Activated naive CD8-positive, alpha-beta T cell (primary cell): ENCODE results near the gene SELENOS.
A peak's percentile ranks its signal among the peaks of the same experiment; 100 is the strongest.
"Not testable (repeated sequence)": the region's sequence is repeated elsewhere in the genome, so short reads cannot be mapped to it uniquely, and the experiment has no call there.

Source experiments
- H3K27ac Mint-ChIP-seq: one replicate; pipeline ENCODE4 v1.8.0; 2021; ENCODE audit warnings: mixed read lengths
- H3K27me3 Mint-ChIP-seq: one replicate; pipeline ENCODE4 v1.8.0; 2021; ENCODE audit warnings: mixed read lengths
- H3K36me3 Mint-ChIP-seq: one replicate; pipeline ENCODE4 v1.8.0; 2021; ENCODE audit warnings: mixed read lengths
- H3K4me1 Mint-ChIP-seq: one replicate; pipeline ENCODE4 v1.8.0; 2021; ENCODE audit warnings: low read depth, mixed read lengths
- H3K4me3 Mint-ChIP-seq: one replicate; pipeline ENCODE4 v1.8.0; 2021; ENCODE audit warnings: mild to moderate bottlenecking, mixed read lengths
- H3K9me3 Mint-ChIP-seq: one replicate; pipeline ENCODE4 v1.8.0; 2021; ENCODE audit warnings: low read depth, mixed read lengths

SELENOS gene

DNA sequence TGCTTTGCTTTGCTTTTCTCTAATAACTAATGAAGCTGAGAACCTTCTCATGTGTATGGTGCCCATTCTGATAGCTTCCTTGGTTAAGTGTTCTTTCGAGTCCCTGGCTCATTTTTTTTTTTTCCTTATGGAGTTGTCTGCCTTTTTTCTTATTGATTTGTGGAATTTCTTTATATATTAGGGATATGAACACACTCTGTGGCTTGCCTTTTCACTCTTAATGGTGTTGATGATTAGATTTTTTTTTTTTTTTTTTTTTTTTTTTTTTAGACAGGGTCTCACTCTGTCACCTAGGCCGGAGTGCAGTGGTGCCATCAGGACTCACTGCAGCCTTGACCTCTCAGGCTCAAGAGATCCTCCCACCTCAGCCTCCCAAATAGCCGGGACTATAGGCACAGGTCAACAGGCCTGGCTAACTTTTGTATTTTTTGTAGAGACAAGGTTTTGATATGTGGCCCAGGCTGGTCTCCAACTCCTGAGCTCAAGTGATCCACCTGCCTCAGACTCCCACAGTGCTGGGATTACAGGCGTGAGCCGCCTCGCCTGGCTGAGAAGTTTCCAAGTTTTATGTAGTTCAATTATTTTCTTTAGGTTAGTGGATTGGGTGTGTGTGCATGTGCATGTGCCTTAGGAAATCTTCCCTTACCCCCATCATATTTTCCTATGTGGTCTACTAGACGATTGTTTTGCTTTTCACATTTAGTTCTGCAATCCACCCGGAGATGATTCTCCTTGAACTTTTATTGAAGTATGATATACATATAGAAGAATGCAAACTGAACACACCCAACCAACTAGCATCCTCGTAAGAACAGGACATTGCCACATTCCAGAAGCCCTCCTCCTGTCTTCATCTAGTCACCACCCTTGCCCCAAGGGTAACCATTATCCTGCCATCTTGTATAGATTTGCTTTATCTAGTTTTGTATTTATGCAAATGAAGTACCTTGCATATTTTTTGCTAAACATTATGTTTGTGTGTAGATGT lies 19.4 kb upstream of the SELENOS start:
- Mint-ChIP-seq H3K27me3 (no peaks in the 10 kb centered on the region), H3K27ac (no peak overlapping the region), H3K9me3 (no peaks in the 10 kb centered on the region), H3K4me3 (peak overlapping the region; percentile 98), H3K36me3 (peaks cover 6% of the 10 kb centered on the region), H3K4me1 (peaks cover 33% of the 10 kb centered on the region)

DNA sequence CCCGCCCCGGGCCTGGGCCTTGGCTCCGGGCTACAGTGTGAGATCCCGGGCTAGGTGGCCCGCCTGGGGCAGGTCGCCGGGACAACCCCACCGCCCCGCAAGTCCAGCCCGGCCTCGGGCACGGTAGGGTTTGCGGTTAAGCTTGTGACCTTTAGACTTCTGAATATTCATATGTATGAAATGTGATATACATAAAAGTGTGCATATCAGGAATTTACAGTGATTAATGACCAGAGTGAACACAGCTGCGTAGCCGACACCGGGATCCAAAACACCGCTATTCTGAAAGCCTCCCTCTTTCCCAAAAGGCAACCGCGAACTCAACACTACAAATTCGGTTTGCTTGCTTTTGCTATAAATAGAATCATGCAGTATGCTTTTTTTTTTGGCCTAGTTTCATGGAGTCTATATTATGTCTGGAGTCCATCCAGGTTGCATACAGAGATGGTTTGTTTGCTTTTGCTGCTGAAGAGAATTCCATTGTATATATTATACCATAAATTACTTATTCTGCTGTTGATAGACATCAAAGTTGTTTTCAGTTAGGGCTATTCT lies 18.4 kb upstream of the SELENOS start:
- H3K36me3 Mint-ChIP-seq, result peaks cover 6% of the 10 kb centered on the region
- H3K4me1 Mint-ChIP-seq, result peaks cover 40% of the 10 kb centered on the region
- peak overlapping the region; percentile 93 for H3K27ac Mint-ChIP-seq
- peak overlapping the region; percentile 98 for H3K4me3 Mint-ChIP-seq
- H3K9me3 Mint-ChIP-seq, result no peaks in the 10 kb centered on the region
- H3K27me3 Mint-ChIP-seq, result no peaks in the 10 kb centered on the region

DNA sequence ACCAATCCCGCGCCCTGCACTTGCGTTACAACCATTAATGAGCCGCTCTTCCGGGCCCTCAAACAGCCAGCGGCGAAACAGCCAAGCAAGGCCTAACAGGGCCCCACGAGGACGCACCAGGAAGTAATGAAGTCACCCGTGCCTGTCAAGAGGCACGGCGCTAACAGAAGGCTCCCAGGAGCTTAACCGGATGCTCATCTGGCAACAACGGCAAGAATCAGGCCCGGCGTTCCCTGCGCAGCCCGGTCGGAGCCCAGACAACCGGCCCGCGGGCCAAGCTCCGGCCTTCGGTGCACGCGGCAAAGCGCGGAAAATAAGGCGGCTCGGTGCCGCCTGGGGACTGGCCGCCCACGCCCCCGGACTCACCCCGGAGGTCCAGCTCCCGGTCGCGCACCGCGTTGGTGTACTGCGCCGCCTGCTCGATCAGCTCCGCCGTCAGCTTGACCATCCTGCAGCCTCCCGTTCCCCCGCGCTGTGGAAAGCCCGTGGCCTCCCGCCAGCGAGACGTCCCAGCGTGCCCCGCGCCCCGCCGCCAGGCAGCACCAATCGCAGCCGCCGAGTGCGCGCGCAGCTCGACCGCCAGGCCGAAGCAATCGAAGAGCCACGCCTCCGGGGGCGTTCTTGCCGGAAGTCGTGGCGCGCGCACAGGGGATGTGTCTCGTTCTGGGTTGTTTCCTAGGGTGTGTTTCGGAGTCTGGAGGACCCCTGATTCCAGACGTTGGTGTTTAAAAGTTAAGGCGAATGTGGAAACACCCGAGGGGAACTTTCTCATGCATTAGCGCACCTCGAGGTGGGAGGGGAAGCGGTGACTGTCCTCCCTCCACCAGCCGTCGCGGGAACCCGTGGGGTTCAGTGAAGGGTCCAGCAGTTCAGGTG lies 17.7 kb upstream of the SELENOS start, which contains the start of gene SNRPA1:
SNRPA1 (minus strand) TSS at position 518 of the 876 bp plus-strand sequence; CDS start at position 448, 70 bp downstream.
- Mint-ChIP-seq H3K27ac (peak within 1 kb of the TSS; percentile 97), H3K27me3 (no peaks in the 10 kb centered on the region), H3K36me3 (peaks cover 6% of the 10 kb centered on the region), H3K9me3 (no peaks in the 10 kb centered on the region), H3K4me3 (peak within 1 kb of the TSS; percentile 98), H3K4me1 (peaks cover 46% of the 10 kb centered on the region)

DNA sequence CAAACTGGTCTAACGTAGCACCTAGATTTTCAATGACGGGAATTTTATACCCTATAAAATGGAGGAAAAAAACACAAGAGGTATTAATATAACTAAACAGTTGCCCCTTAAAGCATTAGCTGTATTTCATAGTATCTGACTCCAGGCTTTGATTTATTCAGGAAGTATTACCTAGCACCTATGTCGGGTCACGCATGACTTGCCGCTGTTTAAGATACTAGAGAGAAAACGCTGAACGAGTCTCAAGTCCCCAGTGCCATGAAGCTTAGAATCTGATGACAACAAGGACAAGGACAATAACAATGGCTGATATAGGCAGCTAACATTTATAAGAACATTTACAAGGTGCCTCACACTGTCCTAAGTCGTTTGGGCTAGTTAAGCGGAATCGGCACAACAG lies 15.8 kb upstream of the SELENOS start:
- Mint-ChIP-seq H3K27me3 (no peaks in the 10 kb centered on the region), H3K4me3 (peak overlapping the region; percentile 98), H3K36me3 (peaks cover 11% of the 10 kb centered on the region), H3K27ac (peak overlapping the region; percentile 97), H3K4me1 (peaks cover 57% of the 10 kb centered on the region), H3K9me3 (no peaks in the 10 kb centered on the region)

DNA sequence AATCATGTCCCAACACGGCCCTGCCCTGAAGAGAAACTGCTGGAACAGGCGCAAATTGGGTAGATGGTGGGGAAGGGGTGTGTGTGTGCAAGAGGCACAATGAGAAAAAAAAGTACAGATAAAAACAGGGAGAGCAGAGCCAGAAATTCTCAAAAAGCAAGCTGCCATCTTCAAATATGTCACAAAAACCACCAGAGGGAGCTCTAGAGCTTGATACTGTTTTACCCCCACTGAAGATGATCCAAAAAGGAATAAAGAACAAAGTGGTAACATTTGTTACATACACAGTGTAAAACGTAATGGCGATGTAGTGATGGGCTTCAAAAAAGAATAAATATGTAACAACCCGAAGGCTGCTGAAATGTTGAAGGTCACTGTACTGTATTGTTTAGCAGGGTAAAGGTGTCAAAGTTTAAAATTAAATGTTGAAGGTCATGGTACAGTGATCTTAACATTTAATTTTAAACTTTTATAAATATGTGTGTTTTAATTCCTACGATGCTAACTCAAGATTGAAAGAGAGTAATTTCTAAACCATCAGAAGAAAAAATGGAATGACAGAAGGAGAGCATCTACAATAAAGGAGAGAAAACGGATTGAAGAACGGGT lies 11.7 kb upstream of the SELENOS start:
- Mint-ChIP-seq H3K4me1 (peaks cover 53% of the 10 kb centered on the region), H3K27me3 (no peaks in the 10 kb centered on the region), H3K9me3 (no peaks in the 10 kb centered on the region), H3K36me3 (peaks cover 18% of the 10 kb centered on the region), H3K4me3 (peak overlapping the region; percentile 52), H3K27ac (peak overlapping the region; percentile 75)

DNA sequence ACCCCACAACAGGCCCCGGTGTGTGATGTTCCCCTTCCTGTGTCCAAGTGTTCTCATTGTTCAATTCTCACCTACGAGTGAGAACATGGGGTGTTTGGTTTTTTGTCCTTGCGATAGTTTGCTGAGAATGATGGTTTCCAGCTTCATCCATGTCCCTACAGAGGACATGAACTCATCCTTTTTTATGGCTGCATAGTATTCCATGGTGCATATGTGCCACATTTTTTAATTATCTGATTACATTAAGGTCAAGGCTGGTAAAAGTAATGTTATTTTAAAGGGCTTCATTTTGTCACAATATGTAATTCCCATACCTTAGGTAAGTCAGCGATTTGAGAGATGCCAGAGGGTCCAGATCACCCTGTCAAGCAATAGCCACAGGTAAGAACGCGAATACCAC lies 10.1 kb upstream of the SELENOS start:
- Mint-ChIP-seq H3K27ac (peak overlapping the region; percentile 3), H3K4me1 (peaks cover 41% of the 10 kb centered on the region), H3K36me3 (peaks cover 14% of the 10 kb centered on the region)
- not testable (repeated sequence) for H3K9me3 Mint-ChIP-seq, H3K4me3 Mint-ChIP-seq, H3K27me3 Mint-ChIP-seq

DNA sequence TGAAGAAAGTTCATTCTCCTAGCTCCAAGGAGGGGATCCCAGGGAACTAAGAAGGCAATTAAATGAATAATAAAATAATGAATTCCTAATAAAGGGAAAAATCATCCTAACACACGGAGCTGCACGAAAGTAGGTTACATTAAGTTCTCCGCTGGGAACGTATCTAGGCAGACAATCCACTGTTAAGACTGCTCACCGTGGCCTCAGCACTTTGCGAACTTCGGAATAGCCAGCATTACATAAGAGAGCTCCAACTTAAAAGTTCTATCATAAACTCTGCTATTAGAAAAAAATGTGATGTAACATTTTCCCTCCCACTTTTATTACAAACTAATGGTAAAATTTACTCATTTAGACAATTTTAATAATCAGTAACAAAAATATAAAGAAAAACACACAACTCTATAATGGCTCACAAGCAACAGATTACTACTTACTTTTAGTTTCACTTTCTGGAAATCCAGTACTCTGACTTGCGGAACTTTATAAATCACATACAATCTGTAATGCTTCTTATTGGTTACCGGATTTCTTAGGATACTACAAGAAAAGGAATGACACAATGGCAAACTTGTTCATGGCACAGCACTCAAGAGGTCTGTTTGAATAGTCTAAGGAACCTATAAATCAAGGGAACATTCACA lies 9.3 kb upstream of the SELENOS start:
- no peaks in the 10 kb centered on the region for H3K27me3 Mint-ChIP-seq
- H3K9me3 Mint-ChIP-seq, result no peaks in the 10 kb centered on the region
- H3K4me3 Mint-ChIP-seq, result no peak overlapping the region
- peaks cover 16% of the 10 kb centered on the region for H3K36me3 Mint-ChIP-seq
- H3K4me1 Mint-ChIP-seq, result peaks cover 34% of the 10 kb centered on the region
- peak overlapping the region; percentile 58 for H3K27ac Mint-ChIP-seq

DNA sequence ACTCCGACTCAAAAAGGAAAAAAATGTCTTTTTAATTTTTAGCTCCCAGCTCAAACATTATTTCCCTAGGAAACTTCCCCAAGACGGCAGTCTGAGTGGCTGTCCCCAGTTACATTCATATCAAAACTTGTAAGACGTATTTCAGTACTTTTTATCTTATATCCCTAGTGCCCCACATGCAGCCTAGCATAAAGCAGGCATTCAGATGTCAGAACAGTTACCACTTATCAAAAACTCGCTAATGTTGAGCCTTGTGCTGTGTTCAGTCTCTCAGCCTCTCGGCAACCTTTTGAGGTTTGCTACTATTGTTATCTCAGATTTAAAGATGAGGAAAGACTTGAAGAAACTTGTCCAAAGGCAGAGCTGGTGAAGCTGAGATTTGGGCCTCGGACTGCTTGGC lies 6.6 kb upstream of the SELENOS start:
- Mint-ChIP-seq H3K36me3 (peaks cover 15% of the 10 kb centered on the region), H3K27me3 (no peaks in the 10 kb centered on the region), H3K27ac (no peak overlapping the region), H3K9me3 (no peaks in the 10 kb centered on the region), H3K4me3 (no peak overlapping the region), H3K4me1 (peaks cover 16% of the 10 kb centered on the region)

DNA sequence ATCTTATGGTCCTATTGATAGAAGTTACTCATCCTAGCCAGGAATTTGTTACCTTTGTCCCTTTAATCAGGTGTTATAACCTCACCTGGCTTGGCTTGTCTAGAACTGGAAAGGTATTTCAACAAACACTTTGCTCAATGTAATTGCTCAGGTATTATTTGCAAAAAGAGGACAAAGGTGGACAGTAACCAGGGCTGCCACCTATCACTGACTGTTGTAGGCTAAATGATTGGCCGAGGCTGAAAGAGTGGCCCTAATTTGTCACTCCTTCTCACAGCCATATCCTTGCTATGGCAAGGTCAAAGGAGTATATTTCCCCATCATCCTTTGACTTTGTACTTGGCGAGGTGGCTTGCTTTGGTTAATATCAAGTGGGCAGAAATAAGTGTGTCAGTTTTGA lies 2.7 kb upstream of the SELENOS start:
- no peaks in the 10 kb centered on the region for H3K27me3 Mint-ChIP-seq
- no peak overlapping the region for H3K27ac Mint-ChIP-seq
- H3K36me3 Mint-ChIP-seq, result peaks cover 6% of the 10 kb centered on the region
- H3K4me1 Mint-ChIP-seq, result peaks cover 27% of the 10 kb centered on the region
- H3K4me3 Mint-ChIP-seq, result no peak overlapping the region
- no peaks in the 10 kb centered on the region for H3K9me3 Mint-ChIP-seq

DNA sequence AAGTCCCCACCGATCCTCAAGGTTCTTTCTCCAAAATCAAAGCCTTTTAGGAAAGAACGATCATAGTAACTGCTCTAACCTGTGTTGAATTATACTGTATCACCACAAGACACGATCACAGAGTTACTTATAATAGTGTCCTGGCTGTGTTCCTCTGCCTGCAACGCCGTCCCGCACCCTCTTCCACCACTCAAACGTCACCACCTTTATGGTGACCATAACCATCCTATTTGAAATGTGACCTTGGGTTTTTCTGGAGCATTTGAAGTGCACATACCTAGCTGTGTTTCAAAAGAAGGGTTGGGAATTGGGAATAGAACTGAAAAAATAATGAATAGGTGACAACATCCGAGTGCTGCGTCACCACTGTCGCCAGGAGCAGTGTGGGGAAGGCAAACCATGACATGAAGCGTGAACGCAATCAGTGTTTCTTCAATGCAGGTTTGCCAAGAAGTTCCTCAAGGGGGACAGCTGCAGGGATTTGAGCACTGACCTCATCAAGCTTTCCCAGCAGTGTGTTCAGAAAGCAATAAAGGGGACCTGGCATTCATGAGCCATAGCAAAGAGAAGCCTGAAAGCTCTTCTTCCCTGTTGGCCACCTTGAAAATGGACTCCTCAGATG lies 769 bp upstream of the SELENOS start:
- H3K4me1 Mint-ChIP-seq, result peaks cover 29% of the 10 kb centered on the region
- peaks cover 11% of the 10 kb centered on the region for H3K36me3 Mint-ChIP-seq

DNA sequence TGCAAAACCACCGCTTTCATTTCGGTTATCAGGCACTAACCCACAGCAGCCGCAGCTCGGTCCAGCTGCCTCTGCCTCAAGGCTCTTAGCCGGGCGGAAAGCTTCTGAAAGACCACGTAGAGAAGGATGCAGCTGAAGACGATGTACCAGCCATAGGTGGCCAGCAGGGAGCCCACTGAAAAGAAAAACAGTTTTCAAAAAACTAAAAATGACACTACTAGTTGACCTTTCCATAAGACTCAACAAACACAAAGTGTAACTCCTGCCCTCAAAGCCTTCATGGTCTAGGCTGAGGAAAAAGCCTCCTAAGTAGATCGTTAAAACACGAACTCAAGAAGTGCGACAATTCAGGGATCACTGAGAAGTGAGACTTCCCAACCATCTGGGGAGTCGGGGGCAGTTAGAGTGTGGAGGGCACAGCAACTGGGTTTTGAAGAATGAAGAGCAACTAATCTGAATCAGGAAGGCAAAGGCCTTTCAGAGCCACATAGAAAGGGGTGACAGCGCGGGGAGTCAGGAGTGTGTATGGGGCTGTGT lies 716 bp downstream of the SELENOS start:
- H3K9me3 Mint-ChIP-seq, result no peaks in the 10 kb centered on the region
- peaks cover 8% of the 10 kb centered on the region for H3K36me3 Mint-ChIP-seq
- peaks cover 29% of the 10 kb centered on the region for H3K4me1 Mint-ChIP-seq
- H3K27ac Mint-ChIP-seq, result peak overlapping the region; percentile 93
- no peaks in the 10 kb centered on the region for H3K27me3 Mint-ChIP-seq
- peak overlapping the region; percentile 100 for H3K4me3 Mint-ChIP-seq

More for the DNA sequence above, 769 bp upstream of the SELENOS start:
- Mint-ChIP-seq H3K4me3 (peak overlapping the region; percentile 91), H3K27ac (peak overlapping the region; percentile 77), H3K27me3 (no peaks in the 10 kb centered on the region), H3K9me3 (no peaks in the 10 kb centered on the region)

DNA sequence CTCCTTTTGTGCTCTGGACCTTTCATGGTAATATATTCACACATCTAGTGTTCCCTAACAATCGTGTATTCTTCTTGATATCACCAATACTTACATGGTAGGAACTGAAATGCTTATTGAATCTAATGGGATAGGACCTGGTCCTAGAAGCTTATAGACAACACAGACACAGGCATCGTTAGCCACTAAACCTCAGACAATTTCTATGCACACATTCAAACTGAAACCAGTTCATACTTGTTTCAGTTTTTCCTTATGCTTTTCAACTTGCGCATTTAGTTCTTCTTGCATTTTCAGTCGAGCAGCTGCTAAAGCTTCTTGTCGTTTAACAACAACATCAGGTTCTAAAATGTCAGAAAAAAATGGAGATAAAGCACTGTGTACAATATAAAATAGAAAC lies 2.3 kb downstream of the SELENOS start:
- Mint-ChIP-seq H3K27me3 (no peaks in the 10 kb centered on the region), H3K27ac (peak overlapping the region; percentile 25), H3K36me3 (peaks cover 8% of the 10 kb centered on the region), H3K9me3 (no peaks in the 10 kb centered on the region), H3K4me3 (peak overlapping the region; percentile 58), H3K4me1 (peaks cover 29% of the 10 kb centered on the region)

DNA sequence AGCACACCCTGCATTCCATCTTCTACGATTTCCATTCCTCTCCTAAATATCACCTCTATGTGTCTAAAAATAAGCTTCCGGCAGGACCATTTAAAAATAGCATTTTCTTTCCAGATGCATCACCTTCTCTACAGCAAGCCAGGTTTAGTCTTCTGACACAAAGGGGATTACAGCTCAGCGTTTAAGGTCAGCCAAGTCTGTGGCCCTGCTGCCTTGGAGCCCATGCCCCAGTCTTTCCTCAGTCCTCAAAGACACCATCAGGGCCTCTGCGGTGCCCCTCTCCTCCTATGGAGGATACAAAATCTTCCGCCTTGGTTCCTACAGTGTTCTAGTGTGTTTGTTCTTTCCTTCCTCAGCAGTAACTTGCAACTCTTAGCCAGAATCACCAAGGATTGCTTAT lies 3.8 kb downstream of the SELENOS start:
- Mint-ChIP-seq H3K9me3 (no peaks in the 10 kb centered on the region), H3K27me3 (no peaks in the 10 kb centered on the region), H3K4me1 (peaks cover 26% of the 10 kb centered on the region), H3K36me3 (peaks cover 8% of the 10 kb centered on the region), H3K27ac (peak overlapping the region; percentile 16), H3K4me3 (no peak overlapping the region)
